ENCODE results near the gene ADARB1. TPM values are rescaled to one million over a fixed set of nuclear protein-coding genes. Genes with fewer than 3 reads are reported as not detected.

Gene ADARB1
- total RNA-seq, 1 donor from 2014 or later: 5.1 TPM

DNA sequence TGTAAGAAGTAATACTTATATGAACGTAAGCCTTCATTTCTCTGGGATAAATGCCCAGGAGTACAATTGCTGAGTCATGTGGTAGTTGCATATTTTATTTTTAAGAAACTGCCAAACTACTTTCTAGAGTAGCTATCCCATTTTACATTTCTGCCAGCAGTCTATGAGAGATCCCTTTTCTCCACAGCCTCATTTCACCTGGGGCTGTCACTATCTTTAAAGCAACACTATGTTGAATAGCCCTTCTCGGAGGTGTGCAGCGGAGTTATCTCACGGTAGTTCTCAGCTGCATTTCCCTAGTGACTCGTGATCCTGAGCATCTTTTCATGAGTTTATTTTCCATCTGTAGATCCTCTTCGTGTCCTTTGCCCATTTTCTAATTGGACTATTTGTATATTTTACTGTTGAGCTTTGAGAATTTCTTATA lies 93.4 kb downstream of the ADARB1 start:
- DNase-seq (ENCODE audit: low spot score): no peak
- H4K20me1 ChIP-seq (ENCODE audit: low read depth): no peaks in the 10 kb centered on the region
- H3K4me2 ChIP-seq: no peak overlapping the region
- peaks cover 12% of the 10 kb centered on the region for H3K4me1 ChIP-seq
- no peaks in the 10 kb centered on the region for H3K27me3 ChIP-seq
- H3K4me3 Mint-ChIP-seq: no peak overlapping the region
- no peaks in the 10 kb centered on the region for H3K79me2 ChIP-seq (ENCODE audit: low read depth)
- H3K9ac ChIP-seq: no peak overlapping the region
- H3K36me3 Mint-ChIP-seq: peaks cover 2% of the 10 kb centered on the region
- no peaks in the 10 kb centered on the region for H3K9me3 Mint-ChIP-seq
- no peak for TF ChIP-seq EZH2 (IDR thresholded peaks at IDR 0.05)
- no peak for TF ChIP-seq EZH2phosphoT487 (IDR thresholded peaks at IDR 0.05)
- TF ChIP-seq, protein P1, sequence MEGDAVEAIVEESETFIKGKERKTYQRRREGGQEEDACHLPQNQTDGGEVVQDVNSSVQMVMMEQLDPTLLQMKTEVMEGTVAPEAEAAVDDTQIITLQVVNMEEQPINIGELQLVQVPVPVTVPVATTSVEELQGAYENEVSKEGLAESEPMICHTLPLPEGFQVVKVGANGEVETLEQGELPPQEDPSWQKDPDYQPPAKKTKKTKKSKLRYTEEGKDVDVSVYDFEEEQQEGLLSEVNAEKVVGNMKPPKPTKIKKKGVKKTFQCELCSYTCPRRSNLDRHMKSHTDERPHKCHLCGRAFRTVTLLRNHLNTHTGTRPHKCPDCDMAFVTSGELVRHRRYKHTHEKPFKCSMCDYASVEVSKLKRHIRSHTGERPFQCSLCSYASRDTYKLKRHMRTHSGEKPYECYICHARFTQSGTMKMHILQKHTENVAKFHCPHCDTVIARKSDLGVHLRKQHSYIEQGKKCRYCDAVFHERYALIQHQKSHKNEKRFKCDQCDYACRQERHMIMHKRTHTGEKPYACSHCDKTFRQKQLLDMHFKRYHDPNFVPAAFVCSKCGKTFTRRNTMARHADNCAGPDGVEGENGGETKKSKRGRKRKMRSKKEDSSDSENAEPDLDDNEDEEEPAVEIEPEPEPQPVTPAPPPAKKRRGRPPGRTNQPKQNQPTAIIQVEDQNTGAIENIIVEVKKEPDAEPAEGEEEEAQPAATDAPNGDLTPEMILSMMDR (IDR thresholded peaks at IDR 0.05): no peak
- peaks cover 8% of the 10 kb centered on the region for H3K4me1 Mint-ChIP-seq
- H3K27ac ChIP-seq: no peak overlapping the region
- H3F3A ChIP-seq (ENCODE audit: low read depth): peaks cover 16% of the 10 kb centered on the region
- H3K9me3 ChIP-seq (ENCODE audit: low read depth): no peaks in the 10 kb centered on the region
- no peak overlapping the region for H2AFZ ChIP-seq (replicated peaks)
- H3K27ac Mint-ChIP-seq: no peak overlapping the region
- H3K4me3 ChIP-seq: no peak overlapping the region
- H3K27me3 Mint-ChIP-seq (ENCODE audit: insufficient read depth, low read depth): no peaks in the 10 kb centered on the region
- H3K36me3 ChIP-seq: no peaks in the 10 kb centered on the region

DNA sequence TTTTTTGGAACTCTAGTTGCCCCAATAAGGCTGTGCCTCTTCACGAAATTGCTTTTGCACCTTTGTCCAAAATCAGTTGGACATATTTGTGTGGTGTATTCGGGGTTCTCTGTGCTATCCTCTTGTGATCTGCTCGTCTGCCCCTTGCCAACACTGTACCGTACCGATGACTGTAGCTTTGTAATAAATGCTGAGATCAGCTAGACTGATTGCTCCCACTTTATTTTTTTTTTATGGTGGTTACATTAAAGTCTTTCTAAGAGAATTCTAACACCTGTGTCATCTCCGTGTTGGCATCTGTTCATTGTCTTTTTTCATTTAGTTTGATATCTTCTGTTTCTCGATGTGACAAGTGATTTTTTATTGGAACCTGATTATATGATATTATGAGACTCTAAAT lies 94.1 kb downstream of the ADARB1 start:
- no peak for DNase-seq (ENCODE audit: low spot score)
- Mint-ChIP-seq H3K4me1 (peaks cover 8% of the 10 kb centered on the region), H3K4me3 (no peak overlapping the region), H3K27ac (no peak overlapping the region), H3K27me3 (ENCODE audit: insufficient read depth, low read depth) (no peaks in the 10 kb centered on the region), H3K36me3 (peaks cover 2% of the 10 kb centered on the region), H3K9me3 (no peaks in the 10 kb centered on the region)
- no peaks in the 10 kb centered on the region for H3K27me3 ChIP-seq
- no peaks in the 10 kb centered on the region for H3K9me3 ChIP-seq (ENCODE audit: low read depth)
- no peaks in the 10 kb centered on the region for H3K36me3 ChIP-seq
- no peaks in the 10 kb centered on the region for H4K20me1 ChIP-seq (ENCODE audit: low read depth)
- H3K4me2 ChIP-seq: no peak overlapping the region
- no peak overlapping the region for H3K9ac ChIP-seq
- H2AFZ ChIP-seq (replicated peaks): no peak overlapping the region
- no peak overlapping the region for H3K27ac ChIP-seq
- TF ChIP-seq, protein P1 (IDR thresholded peaks at IDR 0.05): no peak
- H3K4me1 ChIP-seq: peaks cover 12% of the 10 kb centered on the region
- peaks cover 16% of the 10 kb centered on the region for H3F3A ChIP-seq (ENCODE audit: low read depth)
- no peaks in the 10 kb centered on the region for H3K79me2 ChIP-seq (ENCODE audit: low read depth)
- no peak overlapping the region for H3K4me3 ChIP-seq

DNA sequence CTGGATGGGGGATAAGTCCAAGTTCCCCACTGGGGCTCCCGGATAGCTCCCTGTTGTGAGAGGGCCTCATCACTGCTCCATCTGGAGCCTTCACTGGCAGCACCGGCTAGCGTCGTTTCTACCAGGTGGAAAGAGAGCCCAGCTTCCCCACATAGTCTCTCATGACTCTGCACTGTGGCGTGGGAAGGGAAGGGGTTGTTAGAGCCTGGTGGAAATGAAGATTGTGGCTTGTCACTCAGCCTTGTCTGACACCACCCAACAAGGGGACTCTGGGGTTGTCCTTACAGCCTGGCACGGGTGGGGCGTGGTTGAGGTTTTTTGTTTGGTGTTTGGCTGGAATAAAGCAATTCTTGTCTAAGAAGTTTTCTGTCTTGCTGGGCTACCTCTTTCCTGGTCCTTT lies 94.6 kb downstream of the ADARB1 start:
- DNase-seq (ENCODE audit: low spot score): no peak
- peak overlapping the region; percentile 36 for H3K4me2 ChIP-seq
- H4K20me1 ChIP-seq (ENCODE audit: low read depth): no peaks in the 10 kb centered on the region
- H3K79me2 ChIP-seq (ENCODE audit: low read depth): no peaks in the 10 kb centered on the region
- Mint-ChIP-seq H3K36me3 (peaks cover 2% of the 10 kb centered on the region), H3K27ac (no peak overlapping the region), H3K4me1 (peaks cover 8% of the 10 kb centered on the region), H3K4me3 (no peak overlapping the region), H3K27me3 (ENCODE audit: insufficient read depth, low read depth) (no peaks in the 10 kb centered on the region), H3K9me3 (no peaks in the 10 kb centered on the region)
- peaks cover 16% of the 10 kb centered on the region for H3F3A ChIP-seq (ENCODE audit: low read depth)
- H3K4me1 ChIP-seq: peaks cover 12% of the 10 kb centered on the region
- no peaks in the 10 kb centered on the region for H3K36me3 ChIP-seq
- peak overlapping the region; percentile 45 for H2AFZ ChIP-seq (replicated peaks)
- peak overlapping the region; percentile 56 for H3K27ac ChIP-seq
- H3K27me3 ChIP-seq: no peaks in the 10 kb centered on the region
- no peaks in the 10 kb centered on the region for H3K9me3 ChIP-seq (ENCODE audit: low read depth)
- H3K9ac ChIP-seq: no peak overlapping the region
- H3K4me3 ChIP-seq: no peak overlapping the region
- TF ChIP-seq EZH2phosphoT487 (IDR thresholded peaks at IDR 0.05) (no peak), EZH2 (IDR thresholded peaks at IDR 0.05) (no peak)
- TF ChIP-seq, protein P1 (IDR thresholded peaks at IDR 0.05): no peak
